Measurements from ENCODE around the gene AGBL1. TPM values are rescaled to one million over a fixed set of nuclear protein-coding genes. Genes with fewer than 3 reads are reported as not detected.

The AGBL1 gene
- total and polyA plus RNA-seq, 2 experiments from 2014 or later, result 0.03 TPM; not detected in 1

DNA sequence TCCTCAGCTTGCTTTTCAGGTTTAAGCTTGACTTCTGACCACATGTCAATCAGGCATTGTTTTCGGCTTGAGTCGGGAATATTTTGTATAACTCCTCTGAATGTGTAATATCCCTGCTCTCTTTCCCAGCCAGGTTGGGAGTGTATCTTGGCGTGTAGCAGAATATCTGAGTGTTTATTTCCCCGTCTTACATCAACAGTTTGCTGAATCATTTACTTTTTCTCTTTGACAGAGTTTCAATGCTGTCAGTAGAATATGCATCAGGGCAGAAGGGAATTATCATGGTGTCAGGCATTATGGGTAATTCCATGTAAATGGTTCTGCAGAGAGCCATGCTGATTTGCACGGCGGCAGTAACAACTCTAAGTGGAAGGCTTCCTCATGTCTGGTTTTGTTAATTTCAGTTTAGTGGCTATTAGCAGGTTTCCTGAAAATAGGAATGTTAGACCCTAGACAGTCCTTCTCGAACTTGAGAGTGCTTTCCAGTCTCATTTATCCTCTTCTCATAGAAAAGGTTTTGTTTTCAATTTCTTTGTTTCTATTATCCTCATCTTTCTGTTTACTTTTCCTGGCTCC is 566.3 kb downstream of the AGBL1 start:
- DNase-seq (ENCODE audit: low spot score) (peak; percentile 21), ATAC-seq (no peak)
- Histone ChIP-seq H3K4me3 (no peak overlapping the region), H3K79me2 (replicated peaks; ENCODE audit: insufficient read depth) (no peaks in the 10 kb centered on the region), H3K27ac (ENCODE audit: low read depth) (no peak overlapping the region), H3K27me3 (ENCODE audit: insufficient read depth) (no peaks in the 10 kb centered on the region), H3K4me1 (ENCODE audit: insufficient read depth) (no peaks in the 10 kb centered on the region), H4K20me1 (replicated peaks; ENCODE audit: insufficient read depth) (no peaks in the 10 kb centered on the region), H2AFZ (peak overlapping the region; percentile 21), H3K4me2 (no peak overlapping the region), H3K36me3 (ENCODE audit: insufficient read depth) (no peaks in the 10 kb centered on the region), H3F3A (replicated peaks; ENCODE audit: low read depth) (no peaks in the 10 kb centered on the region), H3K9me2 (ENCODE audit: insufficient read depth) (peaks cover 11% of the 10 kb centered on the region; the same call in 1 of the 2 replicates)
- no peaks in the 10 kb centered on the region for H3K36me3 Mint-ChIP-seq (ENCODE audit: low read depth)
- no peak overlapping the region for H3K4me3 Mint-ChIP-seq
- H3K27me3 Mint-ChIP-seq (ENCODE audit: insufficient read depth, low read depth, poor library complexity), result no peaks in the 10 kb centered on the region
- H3K4me1 Mint-ChIP-seq, result no peaks in the 10 kb centered on the region; the same call in 2 of the 3 replicates
- TF ChIP-seq JUNB (IDR thresholded peaks at IDR 0.05; ENCODE audit: unreplicated experiment) (no peak), POLR2AphosphoS5 (IDR thresholded peaks at IDR 0.05; ENCODE audit: low read depth) (no peak), ZNF462 (CRISPR knock-in tag; IDR thresholded peaks at IDR 0.05) (no peak), ZNF331 (CRISPR knock-in tag; IDR thresholded peaks at IDR 0.05; ENCODE audit: low read depth) (no peak), ZNF114 (CRISPR knock-in tag; IDR thresholded peaks at IDR 0.05) (no peak), EZH2phosphoT487 (IDR thresholded peaks at IDR 0.05; ENCODE audit: unreplicated experiment) (no peak)
- no peak overlapping the region for H3K27ac Mint-ChIP-seq
- no peaks in the 10 kb centered on the region for H3K9me3 Mint-ChIP-seq

All from GM23338 (cell line).